GM21423 (cell line): ENCODE data around the gene KRTAP10-1.
"Not testable (repeated sequence)": the region's sequence is repeated elsewhere in the genome, so short reads cannot be mapped to it uniquely, and the experiment has no call there.

Experiments used
- ATAC-seq: cut with Tn5 transposase; IDR thresholded peaks from one replicate; pipeline ENCODE4 v1.9.1; 2021; ENCODE audit warnings: mild to moderate bottlenecking, moderate library complexity; ENCODE audit not compliant: unreplicated experiment

KRTAP10-1 gene

GRCh38 chr21:44507673-44508425, 32.1 kb downstream of the KRTAP10-1 start:
- ATAC-seq: no peak

GRCh38 chr21:44506279-44507255, 33.4 kb downstream of the KRTAP10-1 start:
- ATAC-seq: no peak

GRCh38 chr21:44505673-44506278, 34.2 kb downstream of the KRTAP10-1 start:
- no peak for ATAC-seq

- ATAC-seq: no peak
Observed at GRCh38 chr21:44503901-44504399, 36.0 kb downstream of the KRTAP10-1 start.

GRCh38 chr21:44503006-44503889, 36.7 kb downstream of the KRTAP10-1 start:
- ATAC-seq: not testable (repeated sequence)

GRCh38 chr21:44502171-44502958, 37.6 kb downstream of the KRTAP10-1 start:
- no peak for ATAC-seq

GRCh38 chr21:44500111-44500510, 39.9 kb downstream of the KRTAP10-1 start:
- no peak for ATAC-seq

- ATAC-seq: no peak
Observed at GRCh38 chr21:44499631-44500030, 40.4 kb downstream of the KRTAP10-1 start.

- ATAC-seq: no peak
Observed at GRCh38 chr21:44499211-44499560, 40.8 kb downstream of the KRTAP10-1 start.

GRCh38 chr21:44498280-44499210, 41.5 kb downstream of the KRTAP10-1 start:
- no peak for ATAC-seq

GRCh38 chr21:44497703-44498126, 42.3 kb downstream of the KRTAP10-1 start:
- ATAC-seq: no peak

GRCh38 chr21:44496564-44497550, 43.1 kb downstream of the KRTAP10-1 start:
- ATAC-seq: no peak

- no peak for ATAC-seq
Observed at GRCh38 chr21:44495611-44496563, 44.1 kb downstream of the KRTAP10-1 start.

GRCh38 chr21:44494956-44495355, 45.0 kb downstream of the KRTAP10-1 start:
- no peak for ATAC-seq

GRCh38 chr21:44494418-44494817, 45.6 kb downstream of the KRTAP10-1 start:
- ATAC-seq: no peak
